ENCODE data around the gene AMDHD2.

- TF ChIP-seq CTCF (conservative IDR thresholded peaks at IDR 0.05; ENCODE audit: low read length), result no peak
- no peak for TF ChIP-seq EZH2phosphoT487 (IDR thresholded peaks at IDR 0.05; ENCODE audit: borderline replicate concordance)
Observed at GRCh38 chr16:2513405-2514332, 6.5 kb upstream of the AMDHD2 start, which contains the start of gene ATP6V0C.
